ENCODE data around the gene YWHAE.
"Not testable (repeated sequence)": the region's sequence is repeated elsewhere in the genome, so short reads cannot be mapped to it uniquely, and the experiment has no call there.

Gene YWHAE

GRCh38 chr17:1412185-1413110 lies 12.4 kb upstream of the YWHAE start:
- DNase-seq, result no peak

GRCh38 chr17:1402262-1402586 lies 2.2 kb upstream of the YWHAE start:
- DNase-seq, result no peak

DNA sequence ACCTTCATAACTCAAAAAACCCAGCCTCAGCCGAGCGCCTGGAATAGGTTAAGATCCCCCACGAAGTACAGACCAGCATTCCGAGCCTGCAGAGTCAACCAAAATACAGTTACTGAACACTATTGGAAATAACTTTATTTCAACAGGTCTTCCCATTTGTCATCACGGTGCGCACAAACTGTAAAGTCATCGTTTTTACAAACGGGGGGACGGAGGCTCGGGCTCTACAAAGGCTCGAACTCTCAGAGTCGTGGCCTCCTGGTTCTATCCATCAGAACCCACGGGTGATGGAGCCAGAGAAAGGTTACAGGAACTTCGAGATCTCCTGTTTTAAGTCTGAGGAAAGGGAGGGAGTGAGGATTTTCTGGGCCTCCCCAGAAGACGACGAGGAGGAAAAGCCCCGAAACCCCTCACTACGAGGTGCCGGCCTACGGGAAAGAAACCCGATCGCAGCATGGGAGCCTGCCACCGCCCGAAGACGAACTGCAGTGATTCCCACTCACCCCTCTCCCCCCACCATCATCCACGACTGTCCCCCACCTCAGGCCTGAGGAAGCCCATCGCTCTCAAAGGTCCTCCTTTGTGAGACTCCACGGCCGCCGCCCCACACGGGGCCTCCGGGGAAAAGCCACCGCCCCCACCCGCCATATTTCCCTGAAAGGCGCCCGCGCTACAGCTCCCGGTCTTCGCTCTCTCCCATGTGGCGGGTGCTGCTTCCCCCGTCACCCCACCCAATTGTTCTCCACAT lies 917 bp downstream of the YWHAE start:
- no peak for DNase-seq

- DNase-seq, result no peak
Observed at GRCh38 chr17:1398028-1398427, 2.0 kb downstream of the YWHAE start.

DNA sequence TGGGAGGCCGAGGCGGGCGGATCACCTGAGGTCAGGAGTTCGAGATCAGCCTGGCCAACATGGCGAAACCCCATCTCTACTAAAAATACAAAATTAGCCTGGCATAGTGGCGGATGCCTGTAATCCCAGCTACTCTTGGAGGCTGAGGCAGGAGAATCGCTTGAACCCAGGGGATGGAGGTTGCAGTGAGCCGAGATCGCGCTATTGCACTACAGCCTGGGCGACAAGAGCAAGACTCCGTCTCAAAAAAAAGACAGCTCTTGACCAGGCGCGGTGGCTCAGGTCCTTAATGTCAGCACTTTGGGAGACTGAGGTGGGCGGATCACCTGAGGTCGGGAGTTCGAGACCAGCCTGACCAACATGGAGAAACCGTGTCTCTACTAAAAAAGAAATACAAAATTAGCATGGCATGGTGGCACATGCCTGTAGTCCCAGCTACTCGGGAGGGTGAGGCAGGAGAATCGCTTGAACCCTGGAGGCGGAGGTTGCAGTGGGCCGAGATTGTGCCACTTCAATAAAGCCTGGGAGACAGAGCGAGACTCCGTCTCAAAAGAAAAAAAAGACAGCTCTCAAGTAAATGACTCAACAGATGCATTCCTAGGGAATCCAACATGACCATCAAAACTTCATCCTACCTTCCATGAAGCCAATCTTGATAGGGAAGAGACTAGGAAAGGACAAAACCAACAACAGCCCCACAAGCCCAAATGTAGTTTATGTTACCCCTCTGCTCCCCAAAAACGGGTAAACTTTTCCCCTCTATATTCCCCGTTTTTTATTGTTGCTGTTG lies 4.0 kb downstream of the YWHAE start:
- DNase-seq, result not testable (repeated sequence)

DNA sequence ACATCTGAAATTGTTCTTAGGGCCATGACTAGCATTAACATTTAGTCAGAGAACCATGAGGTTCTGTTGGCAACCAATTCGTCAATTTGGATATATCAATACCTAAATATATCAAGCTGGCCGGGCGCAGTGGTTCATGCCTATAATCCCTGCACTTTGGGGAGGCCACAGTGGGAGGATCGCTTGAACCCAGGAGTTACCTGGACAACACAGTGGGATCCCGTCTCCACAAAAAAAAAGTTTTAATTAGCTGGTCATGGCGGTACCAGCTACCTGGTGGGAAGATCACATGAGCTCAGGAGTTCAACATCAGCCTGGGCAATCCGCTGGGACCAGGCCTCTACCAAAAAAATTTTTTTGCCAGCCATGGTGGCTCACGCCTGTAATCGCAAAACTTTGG lies 8.4 kb downstream of the YWHAE start:
- no peak for DNase-seq

DNA sequence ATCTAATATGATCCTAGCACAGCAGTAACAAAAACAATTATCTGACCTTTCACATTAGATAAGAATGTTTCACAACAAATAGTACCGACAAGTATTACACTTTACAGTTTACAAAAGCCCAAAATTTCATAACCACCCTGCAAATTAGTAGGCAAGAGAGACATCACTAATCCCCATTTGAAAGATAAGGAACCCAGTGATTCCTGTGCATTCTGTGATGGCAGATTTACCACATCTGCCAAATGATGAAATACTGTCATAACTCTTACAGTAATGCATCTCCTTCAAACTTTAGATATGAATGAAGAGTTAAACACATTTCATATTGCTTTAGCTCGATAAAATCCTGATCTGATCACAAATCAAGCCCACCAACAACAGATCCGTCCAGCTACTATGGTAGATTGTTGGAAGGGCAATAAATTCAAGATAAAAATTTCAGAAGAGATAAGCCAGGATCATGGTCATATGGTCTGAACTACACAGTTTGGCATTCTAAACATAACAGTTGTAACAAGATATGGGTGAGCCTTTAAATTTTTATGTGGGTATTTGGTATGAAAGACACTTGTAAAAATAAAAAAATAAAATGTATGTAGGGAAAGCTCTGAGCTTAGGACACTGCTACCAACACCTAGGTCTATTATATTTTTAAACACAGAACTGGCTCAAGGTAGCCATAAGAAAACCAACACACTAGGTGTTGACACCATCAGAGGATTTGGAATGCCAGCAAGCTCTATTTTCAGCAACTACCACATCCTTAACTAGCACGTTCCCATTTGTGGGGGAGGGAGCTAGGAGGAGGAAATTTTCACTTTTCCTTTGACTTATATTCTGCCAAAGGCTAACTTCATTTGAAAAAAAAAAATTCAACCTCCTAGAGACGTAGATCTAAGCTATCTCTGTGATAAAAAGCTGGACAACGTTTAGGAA lies 9.3 kb downstream of the YWHAE start:
- DNase-seq, result no peak

GRCh38 chr17:1387490-1388227 lies 12.4 kb downstream of the YWHAE start:
- not testable (repeated sequence) for DNase-seq

DNA sequence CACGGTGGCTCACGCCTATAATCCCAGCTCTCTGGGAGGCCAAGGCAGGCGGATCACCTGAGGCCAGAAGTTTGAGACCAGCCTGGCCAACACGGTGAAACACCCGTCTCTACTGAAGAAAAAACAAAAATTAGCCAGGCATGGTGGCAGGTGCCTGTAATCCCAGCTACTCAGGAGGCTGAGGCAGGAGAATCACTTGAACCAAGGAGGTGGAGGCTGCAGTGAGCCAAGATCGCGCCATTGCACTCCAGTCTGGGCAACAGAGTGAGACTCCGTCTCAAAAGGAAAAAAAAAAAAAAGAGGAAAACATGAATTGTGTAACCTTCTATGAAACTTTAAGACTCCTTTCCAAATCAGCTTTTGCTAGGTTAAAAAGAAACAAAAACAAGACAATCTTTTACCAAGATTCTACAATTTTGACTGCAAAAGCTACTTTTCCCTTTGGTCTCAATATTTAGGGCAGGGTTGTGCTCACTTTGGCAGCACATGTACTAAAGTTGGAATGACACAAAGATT lies 13.3 kb downstream of the YWHAE start:
- not testable (repeated sequence) for DNase-seq

DNA sequence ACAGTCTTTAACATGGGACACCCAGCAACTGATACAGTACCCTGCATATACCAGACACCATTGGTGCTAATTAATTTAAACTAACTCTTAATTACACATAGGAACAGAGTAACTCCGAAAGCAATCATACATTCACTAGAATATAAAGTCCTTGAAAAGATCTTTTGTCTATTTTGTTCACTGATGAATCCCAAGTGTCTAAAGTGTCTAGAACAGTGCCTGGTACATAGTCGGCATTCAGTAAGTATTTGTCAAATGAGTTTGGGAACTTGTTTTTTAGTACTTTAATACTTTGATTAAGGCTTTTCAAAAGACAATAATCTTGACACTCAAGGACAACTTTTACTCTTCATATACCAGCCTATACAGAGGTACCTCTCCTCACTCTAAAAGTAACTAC lies 13.8 kb downstream of the YWHAE start:
- DNase-seq, result no peak

- no peak for DNase-seq
Observed at GRCh38 chr17:1385861-1386260, 14.2 kb downstream of the YWHAE start.

GRCh38 chr17:1384905-1385435 lies 15.1 kb downstream of the YWHAE start:
- DNase-seq, result no peak

DNA sequence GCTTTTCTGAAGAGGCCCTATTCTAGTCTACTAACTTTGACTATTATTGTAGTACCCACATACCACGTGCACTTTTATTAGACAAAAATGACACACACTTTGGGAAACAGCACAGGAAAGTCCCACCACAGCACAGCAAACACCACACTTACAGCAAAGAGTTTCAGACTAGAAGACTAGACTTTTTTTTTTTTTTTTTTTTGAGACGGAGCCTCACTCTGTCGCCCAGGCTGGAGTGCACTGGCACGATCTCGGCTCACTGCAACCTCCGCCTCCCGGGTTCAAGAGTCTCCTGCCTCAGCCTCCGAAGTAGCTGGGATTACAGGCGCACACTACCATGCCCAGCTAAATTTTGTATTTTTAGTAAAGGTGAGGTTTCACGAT lies 20.1 kb downstream of the YWHAE start:
- no peak for DNase-seq

DNA sequence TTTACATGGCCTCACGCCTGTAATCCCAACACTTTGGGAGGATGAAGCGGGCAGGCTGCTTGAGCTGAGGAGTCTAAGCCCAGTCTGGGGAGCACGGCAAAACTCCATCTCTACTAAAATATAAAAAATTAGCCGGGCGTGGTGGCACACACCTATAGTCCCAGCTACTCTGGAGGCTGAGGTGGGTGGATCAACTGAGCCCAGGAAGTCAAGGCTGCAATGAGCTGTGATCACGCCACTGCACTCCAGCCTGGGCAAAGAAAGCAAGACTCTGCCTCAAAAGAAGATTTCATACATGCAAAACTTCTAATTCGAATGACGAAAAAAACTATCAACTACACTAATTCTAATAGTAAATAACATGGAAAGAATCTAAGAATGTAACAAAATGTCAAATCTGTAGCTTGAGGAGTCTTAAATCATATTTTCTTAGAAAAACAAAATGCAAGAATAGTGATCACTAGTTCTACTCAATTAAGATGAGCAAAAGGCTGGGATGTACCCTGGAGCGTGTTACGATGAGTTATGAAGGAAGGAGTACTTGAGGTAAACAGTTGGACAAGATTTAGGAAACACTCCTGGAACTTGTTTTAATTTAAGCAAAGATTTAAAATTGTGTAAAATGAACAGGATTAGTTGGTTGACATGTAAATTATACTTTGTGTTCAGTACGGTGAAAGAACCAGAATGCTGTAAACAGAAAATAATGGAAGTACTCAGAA lies 20.7 kb downstream of the YWHAE start:
- DNase-seq, result no peak

DNA sequence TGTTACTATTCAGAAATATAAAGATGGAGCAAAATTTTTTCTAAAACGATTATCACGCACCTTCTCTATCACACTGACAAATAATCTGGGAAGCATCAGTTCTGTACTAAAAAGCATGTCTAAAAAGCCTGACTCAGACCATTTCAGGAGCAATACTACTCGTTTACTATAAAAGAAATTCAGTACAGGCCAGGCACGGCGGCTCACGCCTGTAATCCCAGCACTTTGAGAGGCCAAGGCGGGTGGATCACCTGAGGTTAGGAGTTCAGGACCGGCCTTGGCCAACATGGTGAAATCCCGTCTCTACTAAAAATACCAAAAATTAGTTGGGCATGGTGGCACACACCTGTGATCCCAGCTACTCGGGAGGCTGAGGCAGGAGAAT lies 21.6 kb downstream of the YWHAE start:
- not testable (repeated sequence) for DNase-seq

DNA sequence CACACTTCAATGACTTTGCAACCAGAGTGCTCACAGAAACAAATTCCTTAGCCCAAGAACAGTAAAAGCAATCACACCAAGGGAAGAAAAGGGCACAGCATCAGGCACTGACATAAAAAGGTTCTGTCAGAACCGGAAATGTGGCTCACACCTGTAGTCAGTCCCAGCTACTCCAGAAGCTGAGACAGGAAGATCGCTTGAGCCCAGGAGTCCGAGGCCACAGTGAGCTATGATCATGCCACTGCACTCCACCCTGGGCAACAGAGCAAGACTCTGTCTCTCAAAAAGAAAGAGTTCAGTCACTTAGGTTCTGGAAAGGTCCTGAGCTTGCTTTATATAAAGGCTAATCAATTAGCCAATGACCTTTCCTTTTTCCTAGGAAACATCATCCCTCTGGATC lies 22.7 kb downstream of the YWHAE start:
- DNase-seq, result no peak

DNA sequence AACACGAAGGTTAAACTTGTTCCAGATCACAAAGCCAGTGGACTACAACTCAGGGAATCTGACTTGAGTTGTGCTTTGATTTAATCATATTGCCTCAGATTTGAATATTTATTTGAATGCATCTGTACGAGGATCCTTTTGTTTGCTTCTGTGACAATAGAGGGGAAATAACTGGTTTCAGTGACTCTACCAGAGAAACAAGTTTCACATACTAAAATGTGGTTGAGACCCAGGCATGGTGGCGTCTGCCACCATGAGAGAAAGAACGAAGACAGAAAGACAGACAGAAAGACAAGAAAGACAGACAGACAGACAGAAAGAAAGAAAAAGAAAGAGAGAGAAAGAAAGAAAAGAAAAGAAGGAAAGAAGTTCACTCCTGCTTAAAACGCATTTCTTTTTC lies 24.0 kb downstream of the YWHAE start:
- no peak for DNase-seq

DNA sequence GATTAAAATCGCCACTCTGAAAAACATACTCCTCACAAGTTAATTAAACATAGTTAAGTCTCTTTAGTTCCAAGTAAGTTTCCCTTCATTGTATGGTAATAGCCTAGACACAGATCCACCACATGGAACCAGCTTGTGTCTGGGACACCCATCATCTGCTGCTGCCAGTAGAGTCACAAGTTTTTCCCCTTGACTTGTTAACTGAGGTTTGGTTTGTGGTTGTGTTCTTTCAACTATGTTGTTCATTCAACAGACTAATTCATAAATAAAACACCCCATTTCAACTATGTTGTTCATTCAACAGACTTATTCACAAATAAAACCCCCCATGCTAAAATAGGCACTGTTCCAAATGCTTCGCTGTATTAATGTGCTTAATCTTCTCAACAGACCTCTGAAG lies 24.4 kb downstream of the YWHAE start:
- DNase-seq, result no peak

- DNase-seq, result no peak
Observed at GRCh38 chr17:1374431-1375177, 25.4 kb downstream of the YWHAE start.
